Measurements from ENCODE around the gene TBX1.

- TF ChIP-seq, protein P1, sequence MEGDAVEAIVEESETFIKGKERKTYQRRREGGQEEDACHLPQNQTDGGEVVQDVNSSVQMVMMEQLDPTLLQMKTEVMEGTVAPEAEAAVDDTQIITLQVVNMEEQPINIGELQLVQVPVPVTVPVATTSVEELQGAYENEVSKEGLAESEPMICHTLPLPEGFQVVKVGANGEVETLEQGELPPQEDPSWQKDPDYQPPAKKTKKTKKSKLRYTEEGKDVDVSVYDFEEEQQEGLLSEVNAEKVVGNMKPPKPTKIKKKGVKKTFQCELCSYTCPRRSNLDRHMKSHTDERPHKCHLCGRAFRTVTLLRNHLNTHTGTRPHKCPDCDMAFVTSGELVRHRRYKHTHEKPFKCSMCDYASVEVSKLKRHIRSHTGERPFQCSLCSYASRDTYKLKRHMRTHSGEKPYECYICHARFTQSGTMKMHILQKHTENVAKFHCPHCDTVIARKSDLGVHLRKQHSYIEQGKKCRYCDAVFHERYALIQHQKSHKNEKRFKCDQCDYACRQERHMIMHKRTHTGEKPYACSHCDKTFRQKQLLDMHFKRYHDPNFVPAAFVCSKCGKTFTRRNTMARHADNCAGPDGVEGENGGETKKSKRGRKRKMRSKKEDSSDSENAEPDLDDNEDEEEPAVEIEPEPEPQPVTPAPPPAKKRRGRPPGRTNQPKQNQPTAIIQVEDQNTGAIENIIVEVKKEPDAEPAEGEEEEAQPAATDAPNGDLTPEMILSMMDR (IDR thresholded peaks at IDR 0.05 in 2 of 3, conservative IDR thresholded peaks at IDR 0.05 in 1 of 3; ENCODE audit: borderline replicate concordance in 1 of 3, insufficient read depth in 1 of 3, low read depth in 2 of 3, low read length in 2 of 3): no peak
- no peak for TF ChIP-seq YY1 (IDR thresholded peaks at IDR 0.05; ENCODE audit: extremely low read depth, insufficient replicate concordance, low read depth, low read length)
Observed at GRCh38 chr22:19760951-19761724, 560 bp downstream of the TBX1 start.

All from HCT116 (cell line).